Loucy (cell line): Measurements from ENCODE around the gene SIRPG.

ENCODE experiments used
- H2AFZ ChIP-seq: fragments of 200-600 bp; sonication (generic); 2 replicates; pipeline ENCODE4 v1.6.0; 2016; ENCODE audit warnings: antibody characterized with exemption, mild to moderate bottlenecking, low read length, moderate library complexity
- H3F3A ChIP-seq: fragments of 200-600 bp; 2 replicates; pipeline ENCODE4 v1.6.0; 2016; ENCODE audit warnings: antibody characterized with exemption, low read depth, mild to moderate bottlenecking
- H3K27me3 ChIP-seq: fragments of 200-600 bp; sonication (generic); 2 replicates; pipeline ENCODE4 v1.6.1; 2014; ENCODE audit warnings: low read length, mild to moderate bottlenecking; ENCODE audit not compliant: insufficient read depth, poor library complexity, severe bottlenecking
- H3K36me3 ChIP-seq: fragments of 200-600 bp; sonication (generic); 2 replicates; pipeline ENCODE4 v1.6.1; 2016; ENCODE audit warnings: low read length; ENCODE audit not compliant: insufficient read depth
- H3K4me1 ChIP-seq: fragments of 200-600 bp; sonication (generic); 2 replicates; pipeline ENCODE4 v1.5.1; 2014; ENCODE audit warnings: low read length, mild to moderate bottlenecking; ENCODE audit not compliant: insufficient read depth, poor library complexity, severe bottlenecking
- H3K4me2 ChIP-seq: fragments of 200-600 bp; sonication (generic); 2 replicates; pipeline ENCODE4 v1.6.0; 2014; ENCODE audit warnings: antibody characterized with exemption, low read length, low read depth, mild to moderate bottlenecking; ENCODE audit not compliant: poor library complexity, severe bottlenecking
- H3K4me3 ChIP-seq: fragments of 200-600 bp; sonication (generic); 2 replicates; pipeline ENCODE4 v1.5.1; 2014; ENCODE audit warnings: low read length, mild to moderate bottlenecking, mixed read lengths; ENCODE audit not compliant: poor library complexity, severe bottlenecking
- H3K79me2 ChIP-seq: fragments of 200-600 bp; sonication (generic); 2 replicates; pipeline ENCODE4 v1.6.1; 2014; ENCODE audit warnings: low read length; ENCODE audit not compliant: insufficient read depth
- H3K9ac ChIP-seq: fragments of 200-600 bp; sonication (generic); 2 replicates; pipeline ENCODE4 v1.6.0; 2014; ENCODE audit warnings: mild to moderate bottlenecking, low read depth, low read length, moderate library complexity; ENCODE audit not compliant: poor library complexity, severe bottlenecking
- H3K9me2 ChIP-seq: fragments of 200-600 bp; sonication (generic); replicated peaks from 2 replicates; pipeline ENCODE4 v1.6.1; 2016; ENCODE audit warnings: low read depth, low read length, mixed read lengths
- H3K9me3 ChIP-seq: fragments of 200-600 bp; sonication (generic); 2 replicates; pipeline ENCODE4 v1.6.1; 2014; ENCODE audit warnings: mild to moderate bottlenecking, antibody characterized with exemption, low read length, low read depth; ENCODE audit not compliant: insufficient read depth
- H4K20me1 ChIP-seq: fragments of 200-600 bp; sonication (generic); 2 replicates; pipeline ENCODE4 v1.6.0; 2014; ENCODE audit warnings: antibody characterized with exemption, low read length, mild to moderate bottlenecking; ENCODE audit not compliant: insufficient read depth, poor library complexity, severe bottlenecking
- CTCF ChIP-seq: fragments of 200-600 bp; sonication (generic); conservative IDR thresholded peaks from 2 replicates; pipeline ENCODE4 v1.5.1; 2014; ENCODE audit warnings: mild to moderate bottlenecking, antibody characterized with exemption, low read length
- EZH2phosphoT487 ChIP-seq: fragments of 200-600 bp; IDR thresholded peaks from 2 replicates; pipeline ENCODE4 v1.6.1; 2018; ENCODE audit warnings: antibody characterized with exemption, mild to moderate bottlenecking, moderate library complexity, borderline replicate concordance

Gene SIRPG

GRCh38 chr20:1626528-1627199 lies 30.9 kb downstream of the SIRPG start:
- Histone ChIP-seq H3K9me3 (no peaks in the 10 kb centered on the region), H3K4me1 (peaks cover 10% of the 10 kb centered on the region), H3K79me2 (no peaks in the 10 kb centered on the region), H3K9ac (no peak overlapping the region), H2AFZ (0 out of 2 replicates have a peak overlapping the region, but pooled peaks have one; percentile 26), H3K9me2 (no peaks in the 10 kb centered on the region), H3K36me3 (no peaks in the 10 kb centered on the region), H3K4me3 (no peak overlapping the region), H4K20me1 (no peaks in the 10 kb centered on the region), H3K4me2 (no peak overlapping the region), H3K27me3 (no peaks in the 10 kb centered on the region), H3F3A (no peaks in the 10 kb centered on the region)
- no peak for TF ChIP-seq EZH2phosphoT487
- TF ChIP-seq CTCF = no peak

GRCh38 chr20:1625083-1625690 lies 32.4 kb downstream of the SIRPG start:
- Histone ChIP-seq H3K27me3 (no peaks in the 10 kb centered on the region), H3K9me2 (no peaks in the 10 kb centered on the region), H3K79me2 (no peaks in the 10 kb centered on the region), H3K4me2 (no peak overlapping the region), H3F3A (no peaks in the 10 kb centered on the region), H3K4me3 (no peak overlapping the region), H3K9ac (no peak overlapping the region), H3K36me3 (no peaks in the 10 kb centered on the region), H3K4me1 (peaks cover 21% of the 10 kb centered on the region), H4K20me1 (no peaks in the 10 kb centered on the region), H2AFZ (no peak overlapping the region), H3K9me3 (no peaks in the 10 kb centered on the region)
- no peak for TF ChIP-seq CTCF
- no peak for TF ChIP-seq EZH2phosphoT487

DNA sequence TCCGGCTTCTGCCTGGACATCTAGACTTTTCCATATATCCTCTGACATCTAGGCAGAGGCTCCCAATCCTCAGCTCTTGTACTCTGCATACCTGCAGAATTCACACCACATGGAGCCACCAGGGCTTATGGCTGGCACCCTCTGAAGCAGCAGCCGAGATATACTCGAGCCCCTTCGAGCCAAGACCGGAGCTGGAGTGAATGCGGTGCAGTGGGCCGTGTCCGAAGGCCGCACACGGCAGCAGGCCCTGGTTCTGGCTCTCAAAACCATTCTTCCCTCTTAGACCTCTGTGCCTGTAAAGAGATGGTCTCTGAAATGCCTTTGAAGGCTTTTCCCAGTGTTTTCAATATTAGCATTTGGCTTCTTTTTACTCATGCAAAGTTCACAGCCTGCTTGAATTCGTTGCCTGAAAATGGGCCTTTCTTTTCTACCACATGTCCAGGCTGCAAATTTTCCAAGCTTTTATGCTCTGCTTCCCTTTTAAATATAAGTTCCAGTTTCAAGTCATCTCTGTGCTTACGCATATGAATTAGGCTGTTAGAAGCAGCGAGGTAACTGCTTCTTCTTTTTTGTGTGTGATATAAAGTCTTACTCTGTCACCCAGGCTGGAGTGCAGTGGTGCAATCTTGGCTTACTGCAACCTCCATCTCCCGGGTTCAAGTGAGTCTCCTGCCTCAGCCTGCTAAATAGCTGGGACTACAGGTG lies 33.9 kb downstream of the SIRPG start:
- H3K4me2 ChIP-seq = no peak overlapping the region
- no peaks in the 10 kb centered on the region for H3K79me2 ChIP-seq
- TF ChIP-seq EZH2phosphoT487 = no peak
- no peak for TF ChIP-seq CTCF

More for the DNA sequence above, 33.9 kb downstream of the SIRPG start:
- Histone ChIP-seq H3K9ac (no peak overlapping the region), H3K9me2 (no peaks in the 10 kb centered on the region), H3K36me3 (no peaks in the 10 kb centered on the region), H3K27me3 (no peaks in the 10 kb centered on the region), H4K20me1 (no peaks in the 10 kb centered on the region), H3K4me3 (no peak overlapping the region), H3K4me1 (peaks cover 30% of the 10 kb centered on the region), H3F3A (no peaks in the 10 kb centered on the region), H3K9me3 (peaks cover 4% of the 10 kb centered on the region; the same call in 1 of the 2 replicates), H2AFZ (no peak overlapping the region)
